NT2/D1 (cell line): Measurements from ENCODE around the gene PRRT1.
"Not testable (repeated sequence)": the region's sequence is repeated elsewhere in the genome, so short reads cannot be mapped to it uniquely, and the experiment has no call there.

Source experiments
- DNase-seq: peaks from one replicate; pipeline ENCODE4 v3.0.0-alpha.2; 2011; ENCODE audit warnings: low read depth, low spot score
- H3K27me3 ChIP-seq: 2 replicates; pipeline ENCODE4 v1.6.0; 2011; ENCODE audit warnings: mild to moderate bottlenecking; ENCODE audit not compliant: insufficient read length, insufficient read depth
- H3K36me3 ChIP-seq: 2 replicates; pipeline ENCODE4 v1.6.1; 2011; ENCODE audit warnings: mild to moderate bottlenecking, low read length, mixed read lengths; ENCODE audit not compliant: insufficient read depth, insufficient read length
- H3K4me1 ChIP-seq: 2 replicates; pipeline ENCODE4 v1.5.1; 2011; ENCODE audit not compliant: insufficient read depth, insufficient read length
- H3K4me3 ChIP-seq: 2 replicates; pipeline ENCODE4 v1.5.1; 2011; ENCODE audit warnings: low read depth; ENCODE audit not compliant: insufficient read length
- H3K9ac ChIP-seq: 2 replicates; pipeline ENCODE4 v1.6.0; 2011; ENCODE audit warnings: low read depth; ENCODE audit not compliant: insufficient read length
- H3K9me3 ChIP-seq: 2 replicates; pipeline ENCODE4 v1.5.1; 2011; ENCODE audit warnings: mild to moderate bottlenecking, low read length; ENCODE audit not compliant: insufficient read depth
- SUZ12 ChIP-seq: IDR thresholded peaks from 2 replicates; pipeline ENCODE4 v1.6.1; 2011; ENCODE audit not compliant: insufficient read length, insufficient read depth; ENCODE audit errors: extremely low read depth
- YY1 ChIP-seq: IDR thresholded peaks from 2 replicates; pipeline ENCODE4 v1.6.1; 2011; ENCODE audit not compliant: insufficient read length, insufficient read depth
- ZNF274 ChIP-seq: IDR thresholded peaks from 2 replicates; pipeline ENCODE4 v1.6.1; 2011; ENCODE audit warnings: mild to moderate bottlenecking, low read depth, low read length

PRRT1 gene

DNA sequence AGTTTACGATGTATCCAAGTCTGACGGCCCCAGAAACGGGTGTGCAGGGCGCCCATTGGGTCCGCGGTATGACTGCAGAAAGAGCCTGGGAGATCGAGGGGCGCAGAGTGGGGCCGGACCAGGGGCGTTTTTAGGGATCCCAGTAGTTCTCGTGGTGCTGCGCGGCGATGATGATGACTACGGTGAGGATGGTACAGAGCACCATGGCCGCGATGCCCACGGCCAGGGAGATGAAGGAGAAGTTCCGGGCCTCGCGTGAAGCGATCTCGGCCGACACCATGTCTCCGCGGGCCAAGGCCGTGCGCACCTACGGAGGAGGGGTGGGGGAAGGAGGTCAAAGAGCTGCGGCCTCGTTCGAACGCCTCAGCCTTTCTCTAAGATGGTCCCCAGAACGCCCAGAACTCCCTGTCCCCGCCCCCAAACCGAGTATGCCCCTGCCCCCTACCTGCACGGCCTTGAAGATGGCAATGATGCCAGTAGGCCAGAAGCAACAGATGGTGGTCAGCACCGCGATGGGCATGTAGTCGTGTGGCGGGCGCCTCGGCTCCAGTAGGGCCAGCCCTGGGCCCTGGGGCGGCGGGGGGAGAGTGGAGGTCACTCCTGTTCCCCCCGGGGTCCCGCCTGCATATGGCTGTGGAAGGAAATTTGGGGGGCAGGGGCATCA is 2.5 kb downstream of the PRRT1 start:
- Histone ChIP-seq H3K9ac (no peak overlapping the region), H3K4me3 (no peak overlapping the region), H3K27me3 (peaks cover 3% of the 10 kb centered on the region), H3K9me3 (no peaks in the 10 kb centered on the region), H3K4me1 (no peaks in the 10 kb centered on the region), H3K36me3 (no peaks in the 10 kb centered on the region)
- TF ChIP-seq SUZ12 (no peak), YY1 (no peak)
- DNase-seq = no peak

- TF ChIP-seq YY1 (no peak), ZNF274 (no peak), SUZ12 (no peak)
- H3K27me3 ChIP-seq = peaks cover 3% of the 10 kb centered on the region
- H3K36me3 ChIP-seq = no peaks in the 10 kb centered on the region
- H3K9ac ChIP-seq = no peak overlapping the region
- no peak for DNase-seq
- H3K4me1 ChIP-seq = no peaks in the 10 kb centered on the region
- no peaks in the 10 kb centered on the region for H3K9me3 ChIP-seq
- no peak overlapping the region for H3K4me3 ChIP-seq
These were observed 3.2 kb downstream of the PRRT1 start for GRCh38 chr6:32148289-32149091.

GRCh38 chr6:32147401-32148132 is 4.2 kb downstream of the PRRT1 start:
- Histone ChIP-seq H3K9ac (no peak overlapping the region), H3K36me3 (no peaks in the 10 kb centered on the region), H3K27me3 (peaks cover 3% of the 10 kb centered on the region), H3K4me1 (no peaks in the 10 kb centered on the region), H3K4me3 (no peak overlapping the region), H3K9me3 (no peaks in the 10 kb centered on the region)
- no peak for DNase-seq
- TF ChIP-seq YY1 = no peak
- TF ChIP-seq ZNF274 = no peak
- TF ChIP-seq SUZ12 = no peak

- no peaks in the 10 kb centered on the region for H3K36me3 ChIP-seq
- no peak for DNase-seq
- no peak for TF ChIP-seq SUZ12
- no peak for TF ChIP-seq YY1
- TF ChIP-seq ZNF274 = no peak
- no peaks in the 10 kb centered on the region for H3K4me1 ChIP-seq
- no peaks in the 10 kb centered on the region for H3K9me3 ChIP-seq
- no peak overlapping the region for H3K9ac ChIP-seq
- H3K4me3 ChIP-seq = no peak overlapping the region
- no peaks in the 10 kb centered on the region for H3K27me3 ChIP-seq
These were observed 5.1 kb downstream of the PRRT1 start for GRCh38 chr6:32146687-32147086.

DNA sequence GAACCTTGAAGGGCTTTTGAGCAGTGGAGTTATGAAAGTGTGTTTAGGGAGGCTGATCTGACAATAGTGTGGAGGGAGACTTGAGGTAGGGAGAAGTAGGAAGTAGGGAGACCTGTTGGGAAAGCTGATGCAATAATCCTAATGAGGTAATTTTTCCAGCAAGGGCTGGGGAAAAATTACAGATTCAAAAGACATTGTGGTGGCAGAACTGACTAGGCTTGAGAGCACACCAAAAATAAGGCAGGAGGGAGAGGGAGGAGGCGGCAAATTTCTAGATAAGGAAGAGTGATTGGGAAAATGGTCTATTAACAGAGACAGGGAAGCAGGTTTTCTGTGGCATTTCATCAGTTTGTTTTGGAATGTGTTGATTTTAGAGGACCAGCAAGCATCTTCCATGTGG is 5.5 kb downstream of the PRRT1 start:
- TF ChIP-seq ZNF274 (no peak), SUZ12 (no peak), YY1 (no peak)
- H3K9me3 ChIP-seq = no peaks in the 10 kb centered on the region
- no peak overlapping the region for H3K4me3 ChIP-seq
- H3K27me3 ChIP-seq = no peaks in the 10 kb centered on the region
- H3K36me3 ChIP-seq = no peaks in the 10 kb centered on the region
- H3K9ac ChIP-seq = no peak overlapping the region
- no peak for DNase-seq
- no peaks in the 10 kb centered on the region for H3K4me1 ChIP-seq

- not testable (repeated sequence) for H3K4me1 ChIP-seq, H3K27me3 ChIP-seq, DNase-seq, H3K36me3 ChIP-seq, H3K9me3 ChIP-seq, H3K9ac ChIP-seq, H3K4me3 ChIP-seq
These were observed 7.5 kb downstream of the PRRT1 start for GRCh38 chr6:32144238-32144637.

- H3K27me3 ChIP-seq = no peaks in the 10 kb centered on the region
- H3K36me3 ChIP-seq = no peaks in the 10 kb centered on the region
- no peak overlapping the region for H3K9ac ChIP-seq
- H3K9me3 ChIP-seq = no peaks in the 10 kb centered on the region
- no peak overlapping the region for H3K4me3 ChIP-seq
- TF ChIP-seq SUZ12 (no peak), YY1 (no peak), ZNF274 (no peak)
- no peaks in the 10 kb centered on the region for H3K4me1 ChIP-seq
- DNase-seq = no peak
These were observed 11.2 kb downstream of the PRRT1 start for GRCh38 chr6:32140420-32141046.
